K562 (cell line): ENCODE results near the gene MYO3B. TPM values are rescaled to one million over a fixed set of nuclear protein-coding genes. Genes with fewer than 3 reads are reported as not detected.

ENCODE experiments used
- CBX1 ChIP-seq: sonication (generic); IDR thresholded peaks from 2 replicates; pipeline ENCODE4 v1.6.1; 2016; ENCODE audit warnings: antibody characterized with exemption, low read depth, mild to moderate bottlenecking
- KLF6 ChIP-seq: fragments of 250-450 bp; sonication (Bioruptor Pico); IDR thresholded peaks from 2 replicates; pipeline ENCODE4 v1.4.0; 2020; ENCODE audit warnings: mild to moderate bottlenecking, moderate library complexity, borderline replicate concordance
- POLR2AphosphoS5 ChIP-seq: IDR thresholded peaks from 2 replicates; pipeline ENCODE4 v1.6.1; 2011; ENCODE audit warnings: mild to moderate bottlenecking, low read depth, low read length, moderate library complexity; ENCODE audit not compliant: control insufficient read depth, insufficient read depth
- RREB1 ChIP-seq: fragments of 250-450 bp; sonication (Bioruptor Pico); IDR thresholded peaks from 2 replicates; pipeline ENCODE4 v1.4.0; 2020
- TBL1XR1 ChIP-seq, 2 experiments: IDR thresholded peaks; 2 replicates each; pipeline ENCODE4 v1.6.1; 2012; ENCODE audit warnings: improper control_type of control experiment in 2 of 2, low read length in 2 of 2, mild to moderate bottlenecking in 1 of 2
- TEAD2 ChIP-seq: fragments of 450-650 bp; IDR thresholded peaks from 2 replicates; pipeline ENCODE4 v1.6.1; 2016; ENCODE audit warnings: missing genetic modification characterization, control low read depth, missing compliant biosample characterization
- ZFP91 ChIP-seq: sonication (generic); formaldehyde crosslinking; IDR thresholded peaks from 2 replicates; pipeline ENCODE4 v1.8.0; 2022; ENCODE audit warnings: mild to moderate bottlenecking, missing genetic modification reagents
- ZNF124 ChIP-seq: sonication (generic); formaldehyde crosslinking; IDR thresholded peaks from 2 replicates; pipeline ENCODE4 v1.8.1; 2022; ENCODE audit warnings: missing genetic modification reagents
- ZNF324 ChIP-seq: fragments of 250-450 bp; sonication (Bioruptor Pico); IDR thresholded peaks from 2 replicates; pipeline ENCODE4 v1.4.0; 2020; ENCODE audit warnings: mild to moderate bottlenecking
- ZNF583 ChIP-seq: fragments of 250-450 bp; sonication (Bioruptor Pico); IDR thresholded peaks from 2 replicates; pipeline ENCODE4 v1.4.0; 2020
- polyA plus RNA-seq, 8 experiments: library from polyadenylated mRNA; depleted of rRNA in 4 of 8; stranded (reverse) in 5 of 8; unstranded in 3 of 8; fragments of >200 nt; fragmentation: Nextera tagmentation in 2 of 8; fragmentation: Illumina TruSeq in 1 of 8; extraction: Ambion mirVana in 2 of 8; extraction: Trizol in 1 of 8; gene quantifications; 2 replicates each; pipeline versions ENCODE4 v1.2.1 to v1.2.3, GENCODE V29; 2011 to 2014; ENCODE audit warnings: inconsistent platforms in 1 of 8, missing spikeins in 1 of 8
- total RNA-seq, 7 experiments: library from RNA; depleted of rRNA in 6 of 7; stranded (reverse); fragments of >200 nt in 6 of 7; fragmentation: Illumina TruSeq in 2 of 7; extraction: Trizol in 2 of 7; gene quantifications; 2 replicates each; pipeline versions ENCODE4 v1.2.1 to v1.2.3, GENCODE V29; 2011 to 2021; ENCODE audit warnings: low replicate concordance in 1 of 7
- TF ChIP-seq, protein P1 (sequence below): fragments of 450-650 bp; IDR thresholded peaks from 2 replicates; pipeline ENCODE4 v1.6.1; 2017; ENCODE audit warnings: antibody characterized with exemption, mild to moderate bottlenecking
- TF ChIP-seq, protein P2 (sequence below), 2 experiments: fragments of 150-350 bp in 1 of 2; IDR thresholded peaks; 2 replicates each; pipeline ENCODE4 v1.6.1; 2012 to 2016; ENCODE audit warnings: low read depth in 2 of 2, low read length in 2 of 2, mild to moderate bottlenecking in 1 of 2, moderate library complexity in 1 of 2

MYO3B gene
- total and polyA plus RNA-seq, 9 of the 15 experiments (the other 6 are each of a cell fraction or from before 2014, with no cell fraction given): 2.7 to 6.5 (median 3.6) TPM

DNA sequence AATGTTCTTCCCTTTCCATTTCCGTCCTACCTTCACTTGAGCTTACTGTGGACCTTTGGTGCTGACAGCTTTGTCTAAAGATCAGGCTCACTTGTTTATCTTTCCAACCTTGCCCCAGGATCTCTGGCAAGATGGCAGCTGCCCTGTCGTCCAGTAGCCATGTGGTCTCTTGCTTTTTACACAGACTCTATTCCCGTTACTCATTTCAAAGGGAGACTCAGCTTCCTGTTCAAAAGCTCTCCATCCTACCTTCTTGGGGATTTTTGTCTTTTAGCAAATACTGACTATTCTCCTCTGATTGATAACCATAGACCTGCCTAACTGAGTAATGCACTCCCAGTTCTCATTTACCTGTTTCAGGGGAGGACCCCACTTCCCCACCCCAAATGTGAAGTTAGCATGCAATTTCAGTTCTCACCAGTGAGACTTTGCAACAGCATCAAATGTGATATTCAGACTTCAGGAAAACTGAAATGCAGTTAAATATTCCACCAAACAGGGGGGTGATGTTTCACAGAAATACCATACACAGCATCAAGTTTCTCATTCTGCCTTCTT, 184.4 kb downstream of the MYO3B start (continued):
- TF ChIP-seq CBX1 (no peak), TBL1XR1 (IDR thresholded peaks at IDR 0.05; ENCODE audit: low read length in 2 of 2) (no peak), ZNF324 (CRISPR knock-in tag) (peak; percentile 64), POLR2AphosphoS5 (no peak), ZNF124 (CRISPR knock-in tag) (no peak), KLF6 (peak; percentile 78; the same call in 1 of the 2 replicates), RREB1 (CRISPR knock-in tag) (0 out of 2 replicates have a peak, but pooled peaks have one; percentile 53), TEAD2 (tag) (no peak), ZNF583 (CRISPR knock-in tag) (peak; percentile 73; the same call in 1 of the 2 replicates), ZFP91 (CRISPR knock-in tag) (no peak)
- TF ChIP-seq, protein P1, sequence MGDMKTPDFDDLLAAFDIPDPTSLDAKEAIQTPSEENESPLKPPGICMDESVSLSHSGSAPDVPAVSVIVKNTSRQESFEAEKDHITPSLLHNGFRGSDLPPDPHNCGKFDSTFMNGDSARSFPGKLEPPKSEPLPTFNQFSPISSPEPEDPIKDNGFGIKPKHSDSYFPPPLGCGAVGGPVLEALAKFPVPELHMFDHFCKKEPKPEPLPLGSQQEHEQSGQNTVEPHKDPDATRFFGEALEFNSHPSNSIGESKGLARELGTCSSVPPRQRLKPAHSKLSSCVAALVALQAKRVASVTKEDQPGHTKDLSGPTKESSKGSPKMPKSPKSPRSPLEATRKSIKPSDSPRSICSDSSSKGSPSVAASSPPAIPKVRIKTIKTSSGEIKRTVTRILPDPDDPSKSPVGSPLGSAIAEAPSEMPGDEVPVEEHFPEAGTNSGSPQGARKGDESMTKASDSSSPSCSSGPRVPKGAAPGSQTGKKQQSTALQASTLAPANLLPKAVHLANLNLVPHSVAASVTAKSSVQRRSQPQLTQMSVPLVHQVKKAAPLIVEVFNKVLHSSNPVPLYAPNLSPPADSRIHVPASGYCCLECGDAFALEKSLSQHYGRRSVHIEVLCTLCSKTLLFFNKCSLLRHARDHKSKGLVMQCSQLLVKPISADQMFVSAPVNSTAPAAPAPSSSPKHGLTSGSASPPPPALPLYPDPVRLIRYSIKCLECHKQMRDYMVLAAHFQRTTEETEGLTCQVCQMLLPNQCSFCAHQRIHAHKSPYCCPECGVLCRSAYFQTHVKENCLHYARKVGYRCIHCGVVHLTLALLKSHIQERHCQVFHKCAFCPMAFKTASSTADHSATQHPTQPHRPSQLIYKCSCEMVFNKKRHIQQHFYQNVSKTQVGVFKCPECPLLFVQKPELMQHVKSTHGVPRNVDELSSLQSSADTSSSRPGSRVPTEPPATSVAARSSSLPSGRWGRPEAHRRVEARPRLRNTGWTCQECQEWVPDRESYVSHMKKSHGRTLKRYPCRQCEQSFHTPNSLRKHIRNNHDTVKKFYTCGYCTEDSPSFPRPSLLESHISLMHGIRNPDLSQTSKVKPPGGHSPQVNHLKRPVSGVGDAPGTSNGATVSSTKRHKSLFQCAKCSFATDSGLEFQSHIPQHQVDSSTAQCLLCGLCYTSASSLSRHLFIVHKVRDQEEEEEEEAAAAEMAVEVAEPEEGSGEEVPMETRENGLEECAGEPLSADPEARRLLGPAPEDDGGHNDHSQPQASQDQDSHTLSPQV: peak; percentile 71; the same call in 1 of the 2 replicates
- TF ChIP-seq, protein P2, sequence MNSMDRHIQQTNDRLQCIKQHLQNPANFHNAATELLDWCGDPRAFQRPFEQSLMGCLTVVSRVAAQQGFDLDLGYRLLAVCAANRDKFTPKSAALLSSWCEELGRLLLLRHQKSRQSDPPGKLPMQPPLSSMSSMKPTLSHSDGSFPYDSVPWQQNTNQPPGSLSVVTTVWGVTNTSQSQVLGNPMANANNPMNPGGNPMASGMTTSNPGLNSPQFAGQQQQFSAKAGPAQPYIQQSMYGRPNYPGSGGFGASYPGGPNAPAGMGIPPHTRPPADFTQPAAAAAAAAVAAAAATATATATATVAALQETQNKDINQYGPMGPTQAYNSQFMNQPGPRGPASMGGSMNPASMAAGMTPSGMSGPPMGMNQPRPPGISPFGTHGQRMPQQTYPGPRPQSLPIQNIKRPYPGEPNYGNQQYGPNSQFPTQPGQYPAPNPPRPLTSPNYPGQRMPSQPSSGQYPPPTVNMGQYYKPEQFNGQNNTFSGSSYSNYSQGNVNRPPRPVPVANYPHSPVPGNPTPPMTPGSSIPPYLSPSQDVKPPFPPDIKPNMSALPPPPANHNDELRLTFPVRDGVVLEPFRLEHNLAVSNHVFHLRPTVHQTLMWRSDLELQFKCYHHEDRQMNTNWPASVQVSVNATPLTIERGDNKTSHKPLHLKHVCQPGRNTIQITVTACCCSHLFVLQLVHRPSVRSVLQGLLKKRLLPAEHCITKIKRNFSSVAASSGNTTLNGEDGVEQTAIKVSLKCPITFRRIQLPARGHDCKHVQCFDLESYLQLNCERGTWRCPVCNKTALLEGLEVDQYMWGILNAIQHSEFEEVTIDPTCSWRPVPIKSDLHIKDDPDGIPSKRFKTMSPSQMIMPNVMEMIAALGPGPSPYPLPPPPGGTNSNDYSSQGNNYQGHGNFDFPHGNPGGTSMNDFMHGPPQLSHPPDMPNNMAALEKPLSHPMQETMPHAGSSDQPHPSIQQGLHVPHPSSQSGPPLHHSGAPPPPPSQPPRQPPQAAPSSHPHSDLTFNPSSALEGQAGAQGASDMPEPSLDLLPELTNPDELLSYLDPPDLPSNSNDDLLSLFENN (IDR thresholded peaks at IDR 0.05; ENCODE audit: low read depth in 2 of 2, low read length in 2 of 2): no peak
